GM19395 (cell line): Measurements from ENCODE around the gene SNPH.

ENCODE experiments used
- ATAC-seq: cut with Tn5 transposase; IDR thresholded peaks from one replicate; pipeline ENCODE4 v1.9.1; 2021; ENCODE audit warnings: mild to moderate bottlenecking, moderate library complexity; ENCODE audit not compliant: unreplicated experiment

SNPH gene

DNA sequence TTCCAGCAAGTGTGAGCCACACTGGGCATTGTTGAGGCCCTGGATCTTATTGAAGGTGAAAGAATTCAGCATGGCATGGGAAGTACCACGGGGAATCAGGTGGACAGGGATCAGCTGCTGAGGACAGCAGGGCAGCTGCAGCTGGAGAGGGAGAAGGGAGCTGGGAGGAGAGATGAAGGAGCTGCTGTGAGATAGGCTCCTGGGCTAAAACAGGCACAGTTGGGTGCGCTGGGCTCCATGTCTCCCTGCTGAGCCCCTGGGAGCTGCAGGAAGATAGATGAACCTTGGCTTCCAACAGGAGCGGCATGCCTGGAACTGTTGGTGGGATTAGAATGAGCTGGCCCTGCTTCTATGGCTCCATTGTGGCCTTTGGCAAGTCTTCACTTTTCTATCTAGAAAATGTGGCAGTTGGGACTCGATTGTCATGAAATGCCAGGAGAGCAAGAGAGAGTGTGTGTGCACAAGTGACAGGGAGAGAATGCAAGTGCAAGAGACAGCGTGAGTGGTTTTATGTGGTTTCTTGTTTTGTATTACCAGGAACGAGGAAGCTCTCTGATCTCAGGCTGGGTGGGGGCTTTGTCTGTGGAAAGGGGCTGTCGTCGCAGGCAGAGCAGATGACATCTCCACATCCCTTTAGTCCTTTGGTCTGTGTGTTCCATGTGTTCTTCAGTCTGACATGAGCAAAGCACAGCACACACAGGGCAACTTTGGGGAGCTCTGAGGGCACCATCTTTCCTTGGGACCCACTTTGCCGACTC, 20.4 kb downstream of the SNPH start:
- no peak for ATAC-seq

DNA sequence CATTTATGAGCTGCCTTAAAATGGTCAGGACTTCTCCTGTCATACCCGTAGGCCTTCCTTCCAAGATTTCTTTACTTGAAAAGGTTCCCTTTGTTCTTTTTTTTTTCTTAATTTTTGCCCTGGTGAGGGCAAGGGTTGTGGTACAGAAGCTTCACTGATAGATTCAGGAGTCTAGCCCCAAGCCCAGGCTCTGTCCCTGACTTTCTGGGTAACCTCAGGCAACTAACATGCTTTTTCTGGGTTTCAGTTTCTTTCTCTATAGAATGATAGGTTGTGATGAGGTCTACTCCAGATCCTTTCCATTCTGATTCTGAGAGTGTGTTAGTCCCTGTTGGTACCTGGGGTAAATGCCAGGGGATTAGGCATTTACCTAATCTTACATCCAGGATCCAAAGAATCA, 21.2 kb downstream of the SNPH start:
- ATAC-seq: no peak

DNA sequence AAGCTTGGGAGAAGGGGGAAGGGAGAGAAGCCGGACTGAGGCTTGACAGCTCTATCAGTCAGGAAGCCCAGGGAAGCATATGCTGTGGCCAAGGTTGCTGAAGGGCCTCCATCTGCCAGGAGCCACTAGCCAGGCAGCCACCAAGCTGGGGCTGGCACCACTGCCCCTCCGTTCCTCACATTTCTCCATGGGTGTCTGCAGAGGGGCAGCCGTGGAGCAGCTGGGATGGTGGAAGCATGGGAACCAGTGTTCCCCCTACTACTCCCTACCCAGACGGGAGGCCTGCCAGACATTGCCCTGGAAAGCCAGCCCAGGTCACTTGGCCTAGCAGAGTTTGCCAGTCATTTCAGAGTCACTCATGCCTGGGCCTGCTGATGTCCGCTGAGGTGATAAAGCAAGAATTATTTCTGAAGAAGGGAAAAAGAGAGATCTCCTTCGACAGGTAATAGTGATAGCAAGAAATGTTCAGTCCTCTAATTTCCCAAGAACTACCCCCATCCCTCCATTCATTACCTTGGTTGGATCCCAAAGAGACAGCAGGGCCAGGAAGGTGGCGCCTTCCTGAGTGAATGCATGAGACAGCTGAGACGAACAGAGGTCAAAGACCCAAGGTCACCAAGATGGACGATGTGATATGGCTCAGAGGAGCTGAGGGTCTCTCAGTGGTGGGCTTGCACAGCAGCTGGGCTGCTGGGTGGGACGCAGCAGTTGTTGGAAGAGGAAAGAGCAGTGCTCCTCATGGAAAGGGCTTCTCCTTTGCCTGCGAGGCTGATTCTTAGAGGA, 21.9 kb downstream of the SNPH start:
- ATAC-seq: no peak

DNA sequence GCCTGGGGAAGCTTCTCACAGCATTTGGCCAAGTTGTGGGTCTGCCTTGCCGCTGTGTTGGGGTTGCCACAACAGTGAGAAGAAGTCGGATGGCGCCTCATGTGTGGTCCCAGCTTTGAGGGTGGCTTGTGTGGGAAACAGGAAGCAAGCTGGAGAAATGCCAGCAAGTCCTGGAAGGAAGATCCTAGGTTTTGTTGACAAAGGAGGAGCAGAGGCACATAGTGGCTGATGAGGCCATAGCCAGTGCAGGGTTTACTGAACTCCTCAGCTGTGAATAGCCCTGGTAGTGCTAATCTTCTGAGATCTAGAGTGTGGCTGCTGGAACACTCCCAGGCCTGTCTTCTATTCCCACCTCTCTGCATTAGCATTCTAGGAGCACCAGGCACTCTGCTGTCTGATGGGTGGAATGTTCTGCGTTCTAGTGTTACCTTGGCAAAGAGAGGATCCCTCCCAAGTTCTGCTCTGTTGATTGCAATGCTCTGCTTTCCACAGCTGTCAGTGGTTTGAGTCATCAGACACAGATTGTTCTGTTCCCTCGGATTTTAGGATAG, 25.2 kb downstream of the SNPH start:
- no peak for ATAC-seq

DNA sequence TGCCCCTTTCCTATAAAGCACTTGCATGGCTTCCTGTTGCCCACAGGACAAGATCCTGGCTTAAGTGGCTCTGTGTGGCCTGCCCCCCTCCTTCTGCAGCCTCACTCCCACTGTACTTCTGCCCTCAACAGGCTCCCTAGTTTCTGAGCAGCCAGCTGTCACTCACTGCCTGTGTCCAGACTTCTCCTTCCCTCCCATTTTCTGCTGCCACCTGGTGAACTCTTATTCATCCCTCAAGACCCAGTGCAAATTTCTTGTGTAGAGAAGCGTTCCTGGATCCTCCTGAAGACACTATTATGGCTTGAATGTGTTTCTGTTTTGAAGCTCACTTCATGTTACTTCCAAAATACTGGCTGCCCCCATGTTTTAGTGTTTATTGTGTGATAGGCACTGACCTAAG, 26.5 kb downstream of the SNPH start:
- ATAC-seq: no peak

DNA sequence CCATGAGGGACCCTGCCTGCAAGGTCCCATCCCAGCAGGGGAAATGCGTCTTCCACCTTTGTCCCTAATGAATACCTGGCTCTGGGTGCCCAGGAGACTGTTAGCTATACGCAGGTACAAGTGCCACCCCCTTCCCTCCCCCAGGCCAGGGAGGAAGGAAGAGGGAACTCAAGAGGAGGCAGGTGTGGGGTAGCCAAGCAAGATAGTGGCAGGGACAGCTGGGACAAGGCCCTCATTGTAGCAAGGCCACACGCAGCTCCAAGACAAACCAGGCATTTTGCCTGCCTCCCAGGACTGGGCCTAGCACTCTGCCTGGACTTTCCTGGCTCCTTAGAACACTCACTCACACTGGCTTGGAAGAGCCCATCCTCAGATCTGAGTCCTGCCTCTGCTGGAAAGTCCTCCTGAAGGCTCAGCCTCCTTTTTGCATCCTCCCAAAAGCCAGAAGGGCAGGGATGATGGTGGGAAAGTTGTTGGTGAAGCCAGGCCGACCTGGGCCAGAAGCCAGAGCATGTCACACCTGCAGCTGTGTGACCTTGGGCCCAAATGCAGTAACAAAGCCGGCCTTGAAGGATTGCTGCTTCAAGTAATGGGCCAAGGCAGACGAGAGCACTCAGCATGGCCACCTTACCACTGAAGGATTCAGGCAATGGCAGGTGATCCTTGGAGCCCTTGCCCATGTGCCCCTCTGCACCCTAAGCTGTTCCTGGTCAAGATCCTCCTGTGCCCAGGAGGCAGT, 27.7 kb downstream of the SNPH start:
- no peak for ATAC-seq

DNA sequence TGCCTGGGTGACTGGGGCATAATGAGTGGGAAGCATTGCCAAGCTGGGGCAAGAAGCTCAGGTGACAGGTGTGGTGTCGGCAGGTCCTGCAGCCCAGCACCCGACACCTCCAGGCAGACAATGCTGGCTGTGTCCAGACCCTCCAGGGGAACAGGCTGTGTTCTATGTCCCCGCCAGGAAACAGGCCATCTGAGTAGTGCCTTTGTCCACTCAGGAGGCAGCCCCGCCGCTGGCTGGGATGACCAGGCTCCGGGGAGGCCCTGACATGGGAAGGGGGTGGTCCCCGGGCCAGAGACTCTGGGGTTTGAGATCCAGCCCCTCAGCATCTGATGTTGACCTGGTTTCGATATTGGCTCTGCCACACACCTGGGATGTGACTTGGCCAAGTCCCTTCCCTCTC, 28.4 kb downstream of the SNPH start:
- ATAC-seq: no peak

DNA sequence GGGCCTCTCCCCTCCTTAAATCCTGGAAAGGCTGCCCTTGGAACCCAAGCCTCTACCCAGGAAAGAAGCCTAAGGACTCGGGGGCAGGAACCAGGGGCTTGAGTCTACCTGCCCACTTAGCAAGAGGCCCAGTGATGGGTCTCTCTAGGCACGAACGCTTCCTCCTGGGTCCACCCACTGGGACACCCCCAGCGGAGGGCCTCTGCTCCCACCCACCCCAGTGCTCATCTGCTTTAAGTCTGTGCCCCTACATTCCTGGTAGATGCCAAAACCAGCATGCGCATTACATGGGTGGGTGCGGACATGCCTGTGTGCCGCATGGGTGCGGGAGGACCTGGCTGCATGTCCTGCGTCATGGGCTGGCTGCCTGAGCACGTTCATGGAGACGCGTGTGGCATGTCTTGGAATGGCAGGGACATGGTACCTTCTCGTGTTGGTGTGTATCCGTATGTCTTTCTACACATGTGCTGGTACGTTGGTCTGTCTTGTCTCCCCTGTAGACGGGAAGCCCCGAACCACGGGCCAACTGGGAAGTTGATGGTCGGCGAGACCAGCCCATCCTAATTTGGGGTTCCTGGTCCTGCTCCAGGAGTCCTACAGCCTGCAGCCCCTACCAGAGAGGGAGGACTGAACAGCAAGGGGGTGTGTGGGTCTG, 29.3 kb downstream of the SNPH start:
- no peak for ATAC-seq

DNA sequence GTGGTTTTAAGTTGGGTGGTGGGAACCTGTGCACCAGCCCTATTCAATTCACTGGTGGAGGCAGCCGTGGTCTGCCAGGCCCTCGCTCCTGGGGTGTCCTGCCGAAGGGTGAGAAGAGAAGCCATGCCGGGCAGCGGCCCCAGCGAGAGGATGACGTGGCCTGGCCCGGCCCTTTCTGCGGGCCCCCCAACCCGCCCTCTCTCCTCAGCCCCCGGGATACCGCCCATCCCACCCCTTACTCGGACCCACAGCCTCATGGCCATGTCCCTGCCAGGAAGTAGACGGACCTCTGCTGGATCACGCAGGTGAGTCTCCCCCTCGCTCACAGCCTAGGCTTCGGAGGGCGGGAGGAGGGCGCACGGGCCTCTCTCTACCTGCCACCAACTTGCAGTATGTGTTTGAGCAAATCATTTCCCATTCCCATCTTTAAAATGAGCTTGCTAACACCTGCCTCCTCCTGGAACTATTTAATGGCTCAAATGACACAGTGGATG, 30.1 kb downstream of the SNPH start:
- ATAC-seq: no peak

DNA sequence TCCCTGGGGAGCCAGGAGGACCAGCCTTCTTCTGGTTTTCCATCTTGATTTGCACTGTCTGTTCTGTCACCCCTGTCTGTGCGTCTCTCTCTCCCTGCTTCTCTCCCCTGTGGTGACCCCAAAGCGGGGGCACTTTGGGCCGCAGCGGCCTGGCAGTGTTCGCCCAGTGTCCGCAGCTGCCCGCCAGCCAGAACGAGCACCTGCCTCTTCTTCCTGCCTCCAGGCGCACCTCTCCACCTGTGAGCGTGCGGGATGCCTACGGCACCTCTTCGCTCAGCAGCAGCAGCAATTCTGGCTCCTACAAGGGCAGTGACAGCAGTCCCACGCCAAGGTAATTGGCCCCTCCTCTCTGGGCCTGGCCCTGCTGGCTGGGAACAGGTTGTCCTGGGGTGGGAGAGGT, 30.8 kb downstream of the SNPH start:
- no peak for ATAC-seq

DNA sequence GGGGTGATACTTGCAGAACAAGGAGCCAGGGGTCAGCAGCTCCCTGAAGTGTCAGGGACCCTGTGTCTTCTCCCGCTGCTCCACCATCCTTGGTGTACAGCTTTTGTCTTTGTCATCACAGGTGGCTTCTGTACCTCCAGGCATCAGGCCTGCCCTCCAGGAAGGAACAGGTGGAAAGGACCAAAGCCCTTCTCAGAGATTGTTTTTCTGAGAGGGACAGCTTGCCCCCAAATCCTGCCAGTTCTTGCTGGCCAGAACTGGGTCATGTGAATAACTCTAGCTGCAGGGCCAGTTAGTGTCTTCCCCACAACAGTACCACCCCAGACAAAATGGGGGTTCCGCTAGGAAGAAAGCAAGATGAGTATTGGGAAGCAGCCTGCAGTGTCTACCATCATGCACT, 31.4 kb downstream of the SNPH start:
- no peak for ATAC-seq

DNA sequence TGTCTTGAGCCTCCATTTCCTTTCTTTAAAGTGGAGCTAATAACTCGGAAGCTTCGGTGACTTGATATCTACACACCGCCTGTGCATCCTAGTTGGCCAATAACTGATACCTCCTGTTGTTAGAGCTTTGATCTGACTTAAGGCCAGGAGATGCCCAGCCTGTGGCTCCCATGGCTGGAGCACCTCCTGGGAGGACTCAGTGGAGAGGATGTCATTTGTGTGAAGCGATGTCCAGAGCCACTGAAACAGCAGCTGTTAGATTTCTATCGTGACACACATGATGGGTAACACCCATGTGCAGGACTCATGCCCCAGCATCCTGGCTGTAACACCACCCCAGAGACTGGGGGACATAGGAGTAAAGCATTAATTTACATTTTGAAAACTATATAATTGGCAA, 32.1 kb downstream of the SNPH start:
- no peak for ATAC-seq

DNA sequence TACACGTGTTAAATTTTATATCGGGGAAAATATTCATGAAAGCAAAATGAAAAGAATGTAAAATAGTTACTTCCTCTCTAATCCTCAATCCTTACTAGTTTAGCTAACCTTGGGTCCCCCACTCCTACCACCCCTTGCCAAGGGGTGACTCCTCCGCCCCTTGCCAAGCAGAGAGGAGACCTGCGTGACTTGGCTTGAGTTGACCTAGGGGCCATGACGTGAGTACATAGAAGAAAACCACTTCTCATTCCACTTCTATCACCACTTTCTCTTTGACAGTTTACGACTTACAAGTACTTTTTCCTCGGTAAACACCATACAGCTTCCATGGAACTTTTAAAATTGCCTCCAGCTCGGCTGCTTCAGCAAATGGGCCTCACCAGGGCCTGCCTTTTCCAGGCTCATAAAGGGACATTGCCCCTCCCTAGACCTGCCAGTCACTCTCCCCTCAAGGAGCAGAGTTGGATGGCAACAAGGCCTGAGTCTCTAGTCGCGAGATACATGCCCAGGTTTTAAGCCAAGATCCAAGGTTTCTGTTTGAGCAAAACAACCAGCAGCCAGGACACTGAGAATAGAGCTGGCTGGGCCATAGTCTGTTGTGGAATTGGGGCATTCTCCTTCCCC, 32.9 kb downstream of the SNPH start:
- no peak for ATAC-seq

DNA sequence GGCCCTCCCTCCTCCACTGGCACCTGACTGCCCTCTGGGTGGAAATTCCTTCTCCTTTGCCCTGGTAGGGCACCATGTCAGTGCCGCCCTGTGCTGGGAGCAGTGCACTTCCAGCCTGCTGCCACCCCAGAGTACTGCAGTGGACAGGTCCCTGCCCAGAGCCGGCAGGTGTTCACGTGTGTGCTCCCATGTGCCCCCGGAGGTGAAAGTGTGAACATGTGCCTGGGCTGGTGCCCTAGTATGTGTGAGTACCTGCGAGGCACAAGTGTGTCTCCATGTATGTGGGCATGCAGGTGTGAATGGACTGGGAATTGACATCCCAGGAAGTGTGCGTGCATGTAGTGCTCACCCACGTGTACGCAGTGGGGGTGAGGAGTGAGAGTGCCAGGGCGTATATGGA, 33.4 kb downstream of the SNPH start:
- ATAC-seq: no peak

DNA sequence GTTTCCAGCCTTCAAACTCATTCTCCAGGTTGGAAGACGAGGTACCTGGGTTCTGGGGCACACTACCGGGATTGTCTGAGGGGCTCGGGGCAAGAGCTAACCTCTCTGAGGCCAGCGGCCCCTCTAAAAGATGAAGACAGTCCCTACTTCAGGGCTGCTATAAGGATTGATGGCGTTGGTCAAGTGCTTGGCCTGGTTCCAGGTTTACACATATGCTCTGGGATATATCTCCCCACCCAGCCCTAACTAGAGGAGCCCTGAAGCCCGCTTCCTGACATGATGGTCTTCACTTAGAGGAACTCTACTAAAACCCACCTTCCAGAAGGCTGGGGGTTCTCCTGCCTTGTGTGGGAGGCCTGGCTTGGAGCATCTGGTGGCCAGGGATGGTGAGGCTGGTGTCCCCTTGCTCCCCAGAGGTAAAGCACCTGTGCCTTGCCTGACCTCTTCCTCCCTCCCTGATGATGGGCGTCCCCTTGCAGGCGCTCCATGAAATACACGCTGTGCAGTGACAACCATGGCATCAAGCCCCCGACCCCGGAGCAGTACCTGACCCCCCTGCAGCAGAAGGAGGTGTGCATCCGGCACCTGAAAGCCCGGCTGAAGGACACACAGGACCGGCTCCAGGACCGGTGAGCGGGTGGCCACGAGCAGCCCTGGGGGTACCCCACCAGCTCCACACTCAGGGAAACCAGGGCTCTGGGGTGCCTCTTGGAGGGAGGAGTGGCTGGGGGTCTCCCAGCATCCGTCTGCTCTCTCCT, 34.2 kb downstream of the SNPH start:
- no peak for ATAC-seq

DNA sequence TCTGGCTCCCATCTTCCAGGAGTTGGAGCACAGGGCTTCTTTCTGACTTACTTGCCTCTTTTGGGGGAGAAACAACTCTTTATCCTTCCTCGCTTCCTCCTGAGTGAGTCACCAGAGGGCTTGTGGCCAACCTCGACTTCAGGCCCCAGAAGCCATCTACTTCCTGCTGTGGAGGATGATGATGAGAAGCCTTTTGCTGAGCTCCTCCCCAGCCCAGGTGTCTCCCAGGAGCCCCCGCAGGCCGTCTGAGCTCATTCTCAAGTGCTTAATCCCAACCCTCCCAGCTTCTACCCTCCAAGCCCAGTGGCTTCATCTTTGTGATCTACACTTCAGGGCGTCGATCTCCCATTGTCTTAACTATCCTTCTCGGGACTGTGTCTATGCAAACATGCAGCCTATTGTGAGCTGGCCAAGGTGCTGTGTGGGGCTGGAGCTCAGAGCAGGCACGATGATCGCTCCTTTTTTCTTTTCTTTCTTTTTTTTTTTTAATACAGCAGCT, 35.0 kb downstream of the SNPH start:
- ATAC-seq: no peak

DNA sequence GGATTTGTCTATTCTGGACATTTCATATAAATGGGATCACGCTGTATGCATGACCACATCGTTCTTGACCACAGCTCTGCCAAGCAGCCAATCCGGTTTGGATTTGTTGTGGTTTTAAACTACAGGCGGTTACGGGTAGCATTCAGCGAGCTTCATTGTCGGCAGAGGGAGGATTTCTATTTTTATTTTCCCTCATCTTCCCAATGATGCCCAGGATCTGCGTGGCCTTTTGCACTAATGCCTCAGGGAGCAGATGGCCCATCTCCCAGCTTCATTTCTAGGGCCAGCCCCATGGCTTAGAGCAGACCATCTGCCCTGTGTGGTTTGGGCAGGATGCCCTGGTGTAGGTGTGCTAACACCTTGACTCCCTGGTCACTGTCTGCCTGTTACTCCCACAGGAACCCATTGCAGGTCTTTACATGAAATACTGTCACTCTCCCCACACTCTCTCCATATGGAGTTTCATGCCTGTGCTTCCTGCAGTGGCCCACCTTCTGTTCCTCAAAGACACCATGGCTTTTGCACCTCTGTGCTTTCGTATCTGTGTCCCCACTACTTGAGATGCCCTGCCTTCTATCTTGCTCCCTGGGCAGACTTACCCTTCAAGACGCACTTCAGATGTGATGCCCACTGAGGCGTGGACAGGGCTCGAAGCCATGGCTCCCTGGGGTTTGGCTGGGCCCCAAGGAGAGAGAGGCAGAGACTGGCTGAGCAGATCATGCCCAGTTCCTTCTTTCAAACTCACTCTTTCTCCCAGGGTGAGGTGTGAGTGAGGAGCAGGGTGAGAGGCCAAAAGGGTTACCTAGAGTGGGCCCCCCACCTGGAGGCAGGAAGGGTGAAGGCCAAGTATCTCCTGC, 36.8 kb downstream of the SNPH start:
- no peak for ATAC-seq

DNA sequence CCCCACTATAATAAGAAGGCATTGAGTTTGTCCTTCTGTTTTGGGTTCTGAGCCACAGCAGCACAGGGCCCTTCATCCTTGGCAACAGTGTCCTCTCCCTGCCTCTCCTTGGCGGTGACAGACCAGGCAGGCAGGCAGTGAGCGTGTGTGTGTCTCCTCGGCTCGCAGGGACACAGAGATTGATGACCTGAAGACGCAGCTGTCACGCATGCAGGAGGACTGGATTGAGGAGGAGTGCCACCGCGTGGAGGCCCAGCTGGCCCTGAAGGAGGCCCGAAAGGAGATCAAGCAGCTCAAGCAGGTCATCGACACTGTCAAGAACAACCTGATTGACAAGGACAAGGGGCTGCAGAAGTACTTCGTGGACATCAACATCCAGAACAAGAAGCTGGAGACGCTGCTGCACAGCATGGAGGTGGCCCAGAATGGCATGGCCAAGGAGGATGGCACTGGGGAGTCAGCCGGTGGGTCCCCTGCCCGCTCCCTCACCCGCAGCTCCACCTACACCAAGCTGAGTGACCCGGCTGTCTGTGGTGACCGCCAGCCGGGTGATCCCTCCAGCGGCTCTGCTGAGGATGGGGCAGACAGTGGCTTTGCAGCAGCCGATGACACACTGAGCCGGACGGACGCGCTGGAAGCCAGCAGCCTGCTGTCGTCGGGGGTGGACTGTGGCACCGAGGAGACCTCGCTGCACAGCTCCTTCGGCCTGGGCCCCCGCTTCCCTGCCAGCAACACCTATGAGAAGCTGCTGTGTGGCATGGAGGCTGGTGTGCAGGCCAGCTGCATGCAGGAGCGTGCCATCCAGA, 38.8 kb downstream of the SNPH start:
- ATAC-seq: no peak
